GM21390 (cell line): ENCODE measurements around the gene ADGRB2.
A peak's percentile ranks its signal among the peaks of the same experiment; 100 is the strongest.

Source experiments
- ATAC-seq: cut with Tn5 transposase; IDR thresholded peaks from one replicate; pipeline ENCODE4 v1.9.1; 2021; ENCODE audit not compliant: unreplicated experiment

The ADGRB2 gene

GRCh38 chr1:31749785-31750735 lies 14.1 kb downstream of the ADGRB2 start:
- ATAC-seq: no peak

GRCh38 chr1:31748365-31748764 lies 15.8 kb downstream of the ADGRB2 start:
- ATAC-seq: no peak

DNA sequence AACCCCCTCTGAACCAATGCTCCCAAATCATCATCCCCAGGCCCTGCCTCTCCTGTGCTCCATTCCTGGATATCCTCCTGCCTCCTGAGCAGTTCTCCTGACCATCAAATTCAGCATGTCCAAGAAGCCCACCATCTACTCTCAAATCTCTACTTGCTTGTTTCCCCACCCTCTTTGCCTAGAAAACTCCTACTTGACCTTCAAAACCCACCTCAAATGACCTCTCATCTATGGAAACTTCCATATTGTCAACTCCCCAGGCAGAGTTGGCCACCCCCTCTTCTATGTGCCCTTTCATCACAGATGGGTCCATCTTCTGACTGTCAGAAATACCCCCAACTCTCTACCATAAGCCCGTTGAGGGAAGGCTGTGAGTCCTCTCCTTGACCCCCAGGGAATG lies 16.8 kb downstream of the ADGRB2 start:
- no peak for ATAC-seq

DNA sequence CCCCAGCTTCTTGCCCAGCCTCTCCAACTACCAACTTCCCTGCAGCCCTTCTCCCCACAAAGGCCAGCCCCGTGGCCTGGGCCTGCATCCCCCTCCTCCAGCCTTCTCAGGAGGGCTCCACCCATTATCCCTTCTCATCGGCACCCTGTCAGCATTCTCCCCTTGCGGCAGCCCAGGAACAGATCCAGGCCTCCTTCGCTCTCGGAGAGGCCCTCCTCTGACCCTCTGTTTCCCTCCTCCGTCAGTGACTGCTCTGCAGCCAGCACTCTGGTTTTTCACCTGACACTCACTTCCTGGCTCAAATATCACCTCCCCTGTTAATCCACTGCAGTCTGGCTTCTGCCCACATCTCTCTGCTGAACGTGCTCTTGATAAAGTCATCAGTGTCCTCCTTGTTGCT lies 17.5 kb downstream of the ADGRB2 start:
- no peak for ATAC-seq

DNA sequence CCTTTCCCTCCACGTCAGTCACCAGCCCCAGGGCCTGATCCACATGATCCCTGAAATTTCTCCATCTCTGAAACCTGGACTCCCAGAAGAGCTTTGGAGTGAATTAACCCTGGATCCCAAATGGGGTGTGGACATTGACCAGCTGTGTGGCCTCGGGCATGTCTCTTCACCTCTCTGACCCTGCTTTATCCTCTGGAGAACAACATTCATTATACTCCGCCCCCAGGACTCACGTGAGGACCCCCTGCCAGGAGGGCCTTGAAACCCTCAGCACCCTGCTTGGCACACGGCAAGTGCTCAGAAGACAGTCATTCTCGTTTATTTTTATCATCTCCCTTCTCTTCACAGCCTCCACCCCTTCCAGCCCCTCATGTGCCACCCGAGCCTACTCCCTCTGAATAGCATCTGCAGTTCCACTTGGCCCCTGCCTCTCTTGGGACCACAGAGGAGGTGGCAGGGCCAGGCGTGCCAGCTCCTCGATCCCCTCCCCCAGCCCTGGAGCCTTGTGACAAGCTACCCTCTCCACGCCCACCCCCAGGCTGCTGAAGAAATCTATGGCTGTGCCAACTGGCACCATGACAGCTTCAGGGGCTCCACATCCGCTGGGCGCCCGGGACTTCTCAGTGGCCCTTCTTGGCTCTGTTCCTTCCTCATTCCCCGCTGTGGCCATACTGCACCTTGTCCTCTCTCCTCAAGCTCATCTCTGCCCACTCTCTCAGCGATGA lies 18.0 kb downstream of the ADGRB2 start:
- no peak for ATAC-seq

DNA sequence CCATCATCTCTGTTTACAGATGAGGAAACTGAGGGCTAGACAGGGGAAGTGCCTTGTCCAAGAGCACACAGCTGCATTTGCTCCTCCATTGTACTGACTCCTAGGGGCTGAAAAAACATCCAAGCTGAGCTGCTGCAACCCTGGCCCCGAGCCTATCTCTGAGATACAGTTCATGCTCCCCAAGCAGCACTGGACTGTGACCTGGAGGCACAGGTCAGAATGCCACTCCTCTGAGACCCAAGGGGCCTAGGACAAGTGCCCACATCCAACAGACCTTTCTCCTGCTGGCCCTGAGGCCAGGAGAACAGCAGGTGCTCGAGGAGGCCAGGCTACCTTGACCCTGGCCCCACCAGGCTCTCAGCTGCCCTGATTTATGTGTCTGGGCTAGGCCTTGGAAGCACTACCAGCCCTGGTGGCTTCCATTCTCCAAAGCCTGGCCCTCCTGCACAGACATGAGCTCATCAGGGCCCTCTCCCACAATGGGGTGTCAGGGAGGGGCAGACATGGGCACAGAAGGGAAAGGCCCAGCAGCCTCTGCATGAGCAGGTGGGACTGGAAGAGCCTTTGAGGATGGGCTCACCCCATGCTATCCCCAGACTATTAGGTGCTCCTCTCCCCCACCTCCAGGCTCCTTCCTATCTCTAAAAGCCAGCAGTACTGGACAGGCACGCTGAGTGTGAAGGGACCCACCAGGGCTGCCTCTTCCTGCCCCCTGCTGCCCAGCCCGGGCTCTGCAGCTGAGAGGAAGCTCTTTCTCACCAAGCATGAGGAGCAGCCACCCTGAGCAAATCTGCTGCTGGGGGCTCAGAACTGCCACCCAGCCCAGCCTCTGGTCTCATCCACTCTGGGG lies 18.8 kb downstream of the ADGRB2 start:
- ATAC-seq: no peak

- ATAC-seq: peak; percentile 72
Observed at GRCh38 chr1:31744165-31744888, 19.8 kb downstream of the ADGRB2 start.

GRCh38 chr1:31742462-31743212 lies 21.5 kb downstream of the ADGRB2 start:
- ATAC-seq: no peak

- no peak for ATAC-seq
Observed at GRCh38 chr1:31739346-31739745, 24.8 kb downstream of the ADGRB2 start.

- no peak for ATAC-seq
Observed at GRCh38 chr1:31736675-31737074, 27.5 kb downstream of the ADGRB2 start.

DNA sequence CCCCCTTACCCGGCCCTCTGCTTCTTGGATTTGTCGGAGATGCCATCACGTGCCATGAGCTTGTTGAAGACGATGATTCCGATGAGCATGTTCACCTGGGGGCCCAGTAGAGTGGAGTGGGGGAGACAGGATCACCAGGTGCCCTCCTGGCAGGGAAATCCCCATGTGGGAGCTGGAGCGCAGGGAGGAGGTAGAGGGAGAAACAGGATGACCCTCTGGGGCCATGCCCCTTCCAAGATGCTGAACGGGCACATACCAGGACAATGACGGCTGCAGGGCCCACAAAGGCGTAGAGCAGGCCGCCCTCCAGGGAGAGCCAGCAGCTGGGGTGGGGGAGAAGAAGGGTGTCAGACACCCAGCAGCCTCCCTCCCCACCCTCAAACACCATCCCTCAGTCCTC lies 28.6 kb downstream of the ADGRB2 start:
- ATAC-seq: no peak

GRCh38 chr1:31734582-31735107 lies 29.5 kb downstream of the ADGRB2 start:
- ATAC-seq: no peak

DNA sequence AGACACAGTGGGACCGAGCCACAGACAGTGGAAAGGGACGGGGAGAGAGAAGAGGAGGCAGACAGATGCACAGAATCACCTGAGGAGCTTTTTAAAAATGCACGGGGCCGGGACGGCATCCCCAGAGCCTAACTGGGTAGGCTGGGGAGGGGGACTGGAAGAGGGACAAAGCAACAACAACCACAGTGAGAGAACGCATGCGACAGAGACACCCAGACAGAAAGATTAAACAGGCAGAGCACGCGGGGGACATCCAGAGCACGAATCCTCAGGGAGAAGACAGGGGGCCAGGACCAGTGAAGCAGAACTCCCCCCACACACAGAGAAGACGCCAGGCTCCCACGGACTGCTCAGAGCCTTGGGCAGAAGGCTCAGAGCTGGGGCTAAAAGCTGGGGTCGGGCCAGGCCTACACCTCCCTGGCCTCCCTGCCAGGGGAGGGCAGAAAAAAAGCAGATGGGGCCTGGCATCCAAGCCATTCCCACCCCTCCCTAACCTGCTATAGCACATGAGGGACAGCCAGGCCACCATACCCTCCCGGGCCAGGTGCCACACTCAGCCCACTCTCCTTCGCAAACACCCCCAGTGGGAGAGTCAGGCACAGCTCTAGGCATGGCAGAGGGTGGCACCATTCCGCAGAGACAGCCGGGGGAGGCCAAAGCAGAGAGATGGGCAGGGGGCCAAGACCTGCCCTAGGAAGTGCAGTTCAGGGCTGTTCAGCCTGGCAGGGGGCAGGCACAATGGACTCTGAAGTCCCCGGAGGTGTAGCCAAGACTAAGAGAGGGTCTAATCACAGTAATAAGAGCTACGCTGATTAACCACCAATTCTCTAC lies 30.5 kb downstream of the ADGRB2 start:
- no peak for ATAC-seq

DNA sequence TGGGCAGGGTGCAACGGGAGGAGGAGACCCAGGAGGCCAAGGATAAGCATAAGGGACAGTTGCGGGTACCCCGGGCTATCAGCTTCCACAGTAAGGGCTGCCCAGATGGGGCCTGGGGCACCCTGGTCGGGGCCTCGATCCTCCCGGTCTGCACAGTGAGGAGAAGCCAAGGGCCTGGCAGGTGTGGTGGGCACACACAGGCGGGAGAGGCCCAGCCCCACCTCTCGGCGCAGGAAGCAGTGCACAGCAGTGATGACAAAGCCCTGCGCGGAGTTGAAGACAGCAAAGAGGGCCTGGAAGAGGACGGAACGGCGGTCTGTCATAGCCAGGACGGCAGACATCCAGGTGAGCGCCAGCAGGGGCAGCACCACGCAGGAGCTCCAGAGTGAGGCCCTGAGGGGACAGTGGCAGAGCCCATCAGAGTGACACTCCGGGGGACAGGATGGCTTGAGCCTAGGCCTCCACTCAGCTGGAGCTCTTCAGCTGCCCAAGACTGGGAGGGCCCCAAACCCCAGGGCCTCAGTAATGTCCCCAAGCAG lies 31.3 kb downstream of the ADGRB2 start:
- no peak for ATAC-seq

GRCh38 chr1:31732343-31732742 lies 31.8 kb downstream of the ADGRB2 start:
- no peak for ATAC-seq

DNA sequence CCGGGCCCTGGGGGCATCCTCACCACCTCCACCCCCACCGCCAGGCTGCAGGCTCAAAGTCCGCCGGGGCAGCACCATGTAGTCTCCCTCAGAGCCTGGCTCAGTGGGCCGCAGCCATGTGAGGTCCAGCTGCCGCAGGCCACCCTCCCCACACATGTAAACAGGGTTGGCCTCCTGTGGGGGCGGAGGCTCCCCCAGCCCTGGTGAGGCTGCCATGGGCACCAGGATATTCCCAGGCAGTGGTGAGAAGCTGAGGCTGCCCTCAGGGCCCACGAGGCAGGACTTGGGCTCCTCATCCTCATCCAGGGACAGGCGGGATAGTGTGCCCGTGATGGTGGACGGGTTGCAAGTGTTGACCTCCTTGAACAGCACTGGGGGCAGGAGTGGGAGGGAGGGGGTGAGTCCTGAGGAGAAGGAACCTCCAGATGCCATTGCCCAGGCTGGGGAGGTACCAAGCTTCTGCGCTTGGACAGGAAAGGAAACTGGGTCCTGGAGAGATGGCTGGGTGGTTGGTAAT lies 33.0 kb downstream of the ADGRB2 start:
- no peak for ATAC-seq

DNA sequence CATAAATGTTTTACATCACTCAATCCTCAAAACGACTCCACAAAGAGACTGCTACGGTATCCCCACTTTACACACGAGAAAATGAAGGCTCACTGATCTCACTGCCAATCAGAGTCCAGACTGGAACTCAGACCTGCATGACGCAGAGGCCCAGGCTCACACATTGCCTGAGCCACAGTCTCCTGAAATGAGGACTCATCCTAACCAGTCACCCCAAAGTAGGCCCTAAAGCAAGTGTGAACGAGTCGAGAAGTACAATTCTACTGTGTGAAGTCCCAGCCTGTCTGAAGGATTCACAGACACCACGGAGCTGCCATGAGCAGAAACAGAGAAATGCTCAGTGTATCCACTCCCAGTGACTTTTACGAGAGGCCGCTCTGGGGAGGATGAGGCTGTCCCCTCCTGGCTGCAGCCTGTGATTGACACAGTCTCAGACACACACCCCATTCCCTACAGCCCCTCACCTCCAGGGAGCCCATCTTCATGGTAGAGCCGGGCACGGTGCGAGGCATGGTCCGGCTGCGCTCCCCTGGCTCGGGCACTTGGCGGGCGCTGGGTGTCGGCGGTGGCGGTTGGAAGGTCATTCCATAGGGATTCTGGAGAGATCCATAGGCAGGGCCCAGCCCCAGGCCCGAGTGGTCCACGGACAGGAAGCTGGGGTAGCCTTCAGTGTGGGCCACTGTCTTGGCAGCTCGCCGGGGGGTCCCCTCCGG lies 33.6 kb downstream of the ADGRB2 start:
- no peak for ATAC-seq

DNA sequence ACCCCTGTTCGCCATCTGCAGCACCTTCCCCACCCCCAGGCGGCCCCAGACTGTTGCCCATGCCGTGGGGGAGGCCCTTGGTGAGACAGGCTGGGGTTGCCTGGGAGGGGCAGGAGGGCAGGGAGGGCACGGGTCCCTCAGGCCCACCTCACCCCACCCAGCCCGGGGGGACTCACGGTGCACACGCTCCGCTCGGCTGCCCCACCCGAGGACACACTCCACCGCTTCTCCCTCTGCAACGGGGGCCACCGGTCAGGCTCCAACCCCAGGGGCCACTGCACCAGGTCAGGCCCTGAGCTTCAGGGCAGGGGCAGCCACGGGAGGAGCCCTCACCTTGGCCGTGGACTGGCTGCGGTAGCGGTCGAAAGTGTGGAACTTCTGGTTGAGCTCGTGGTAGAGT lies 36.3 kb downstream of the ADGRB2 start:
- no peak for ATAC-seq
